GM21619 (cell line): Measurements from ENCODE around the gene MEGF10.

Experiments
- ATAC-seq: cut with Tn5 transposase; IDR thresholded peaks from one replicate; pipeline ENCODE4 v1.9.1; 2021; ENCODE audit not compliant: unreplicated experiment

Gene MEGF10

GRCh38 chr5:127363403-127363802, 72.8 kb downstream of the MEGF10 start:
- no peak for ATAC-seq

- no peak for ATAC-seq
Observed at GRCh38 chr5:127367029-127367428, 76.4 kb downstream of the MEGF10 start.

- ATAC-seq = no peak
Observed at GRCh38 chr5:127367946-127368465, 77.4 kb downstream of the MEGF10 start.

GRCh38 chr5:127369796-127370195, 79.2 kb downstream of the MEGF10 start:
- ATAC-seq = no peak

GRCh38 chr5:127370631-127371030, 80.0 kb downstream of the MEGF10 start:
- no peak for ATAC-seq

GRCh38 chr5:127373858-127374491, 83.4 kb downstream of the MEGF10 start:
- no peak for ATAC-seq

GRCh38 chr5:127375124-127375523, 84.5 kb downstream of the MEGF10 start:
- ATAC-seq = no peak

GRCh38 chr5:127375544-127376091, 85.0 kb downstream of the MEGF10 start:
- ATAC-seq = no peak

GRCh38 chr5:127377651-127378050, 87.1 kb downstream of the MEGF10 start:
- no peak for ATAC-seq

GRCh38 chr5:127385936-127386335, 95.3 kb downstream of the MEGF10 start:
- no peak for ATAC-seq

GRCh38 chr5:127386557-127386956, 96.0 kb downstream of the MEGF10 start:
- no peak for ATAC-seq

- ATAC-seq = no peak
Observed at GRCh38 chr5:127389601-127390000, 99.0 kb downstream of the MEGF10 start.

GRCh38 chr5:127392762-127393161, 102.2 kb downstream of the MEGF10 start:
- ATAC-seq = no peak

GRCh38 chr5:127396490-127397155, 106.0 kb downstream of the MEGF10 start:
- ATAC-seq = no peak

GRCh38 chr5:127398508-127398907, 107.9 kb downstream of the MEGF10 start:
- no peak for ATAC-seq

GRCh38 chr5:127399068-127399467, 108.5 kb downstream of the MEGF10 start:
- no peak for ATAC-seq

GRCh38 chr5:127400539-127400938, 109.9 kb downstream of the MEGF10 start:
- no peak for ATAC-seq

- no peak for ATAC-seq
Observed at GRCh38 chr5:127400946-127401670, 110.5 kb downstream of the MEGF10 start.

- ATAC-seq = no peak
Observed at GRCh38 chr5:127402361-127402760, 111.8 kb downstream of the MEGF10 start.

GRCh38 chr5:127404190-127404589, 113.6 kb downstream of the MEGF10 start:
- no peak for ATAC-seq

- ATAC-seq = no peak
Observed at GRCh38 chr5:127406326-127407121, 115.9 kb downstream of the MEGF10 start.
